Stomach (tissue), 9 donors: ENCODE measurements around the gene SMAD3. TPM values are rescaled to one million over a fixed set of nuclear protein-coding genes. Genes with fewer than 3 reads are reported as not detected.

ENCODE experiments used
- DNase-seq, 2 donors: peaks; one replicate each; pipeline versions ENCODE4 v3.0.0 to v3.0.0-alpha.2; 2013 to 2019
- H3K27ac ChIP-seq, 5 donors: fragments of 200-600 bp in 4 of 5; sonication (generic) in 4 of 5; one replicate each; pipeline ENCODE4 v1.5.1; 2013 to 2019; ENCODE audit warnings: mild to moderate bottlenecking in 1 of 5, moderate library complexity in 1 of 5
- H3K27me3 ChIP-seq, 3 donors: fragments of 200-600 bp; sonication (generic); one replicate each; pipeline ENCODE4 v1.5.1; 2017 to 2019; ENCODE audit warnings: mixed run types in 1 of 3
- H3K36me3 ChIP-seq, 4 donors: fragments of 200-600 bp; sonication (generic); 1 replicate in 3 of 4; 2 replicates in 1 of 4; pipeline ENCODE4 v1.5.1; 2016 to 2019
- H3K4me1 ChIP-seq, 4 donors: fragments of 200-600 bp; sonication (generic); one replicate each; pipeline ENCODE4 v1.5.1; 2016 to 2019
- H3K4me3 ChIP-seq, 4 donors: fragments of 200-600 bp; sonication (generic) in 3 of 4; one replicate each; pipeline ENCODE4 v1.5.1; 2016 to 2019; ENCODE audit warnings: mild to moderate bottlenecking in 1 of 4
- H3K9me3 ChIP-seq, 4 donors: fragments of 200-600 bp; sonication (generic); one replicate each; pipeline ENCODE4 v1.5.1; 2016 to 2019
- EP300 ChIP-seq: sonication (generic); formaldehyde crosslinking; IDR thresholded peaks from one replicate; pipeline ENCODE4 v1.6.1; 2017; ENCODE audit warnings: antibody characterized with exemption
- POLR2A ChIP-seq, 4 donors: fragments of 450-650 bp; IDR thresholded peaks; one replicate each; pipeline ENCODE4 v1.6.1; 2016; ENCODE audit warnings: antibody characterized with exemption in 4 of 4, control low read depth in 2 of 4, mild to moderate bottlenecking in 1 of 4, moderate library complexity in 1 of 4
- POLR2AphosphoS5 ChIP-seq, 3 donors: sonication (generic); formaldehyde crosslinking; IDR thresholded peaks; one replicate each; pipeline ENCODE4 v1.6.1; 2016; ENCODE audit warnings: antibody characterized with exemption in 3 of 3
- WGBS, 5 donors: extraction: QIAGEN DNeasy Blood & Tissue Kit in 3 of 5; methylation state at CpG; one replicate each; pipeline versions ENCODE4 v1.1.5 to v1.1.7; 2013 to 2018; 5-methylcytosine and 5-hydroxymethylcytosine counted together
- intact Hi-C: fragments of 100-400 bp; cut with DNase I; formaldehyde crosslinking; loops from one replicate; pipeline ENCODE4 v1.15.1; 2023; ENCODE audit warnings: low total_unique reads
- polyA plus RNA-seq, 3 donors: library from polyadenylated mRNA; stranded (reverse); fragments of 200-250 nt; gene quantifications; one replicate each; pipeline ENCODE4 v1.2.3, GENCODE V29; 2013
- total RNA-seq, 5 donors: library from RNA; depleted of rRNA; stranded (reverse); fragments of >200 nt; gene quantifications; one replicate each; pipeline versions ENCODE4 v1.1.0 to v1.2.3, GENCODE V29; 2014 to 2016
- TF ChIP-seq, protein P1 (sequence below), 7 experiments: fragments of 450-650 bp in 4 of 7; fragments of 200-600 bp in 3 of 7; sonication (generic) in 3 of 7; IDR thresholded peaks; one replicate each; pipeline ENCODE4 v1.5.1; 2016 to 2019; ENCODE audit warnings: antibody characterized with exemption in 7 of 7, control low read depth in 2 of 7, mild to moderate bottlenecking in 1 of 7
- donor health status: healthy with polysubstance abuse.
- donor health status: Bipolar disorder and iron deficiency.
- donor health status: healthy.

The SMAD3 gene
- total and polyA plus RNA-seq, 8 donors, result 6.8 to 103 (median 27.5) TPM

DNA sequence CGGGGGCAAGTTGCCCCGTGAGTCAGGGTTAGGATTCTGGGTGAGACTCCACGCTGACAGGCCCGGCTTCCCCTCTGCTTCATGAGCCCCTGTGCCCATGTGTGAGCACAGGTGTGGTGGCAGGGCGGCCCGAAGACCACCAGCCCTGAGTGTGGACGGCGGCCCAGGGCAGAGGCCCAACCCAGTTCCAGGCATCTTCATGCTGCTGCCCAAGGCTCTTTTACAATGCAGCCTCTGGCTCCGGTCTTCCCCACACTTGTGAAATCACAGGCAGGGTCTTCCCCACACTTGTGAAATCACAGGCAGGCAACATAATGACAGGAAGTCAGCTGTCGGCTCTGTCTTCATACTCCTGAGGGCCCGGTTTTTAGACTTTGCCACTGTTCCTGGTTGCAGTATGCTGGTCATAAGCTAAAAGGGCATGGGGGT lies 110.3 kb downstream of the SMAD3 start:
- intact Hi-C loops, result no loop called here
- TF ChIP-seq POLR2AphosphoS5 (IDR thresholded peaks at IDR 0.05) (peak in 2 of 3 donors; percentile 36 to 45), POLR2A (IDR thresholded peaks at IDR 0.05) (no peak)
- DNase-seq, result peak in 1 of 2 donors; percentile 58

DNA sequence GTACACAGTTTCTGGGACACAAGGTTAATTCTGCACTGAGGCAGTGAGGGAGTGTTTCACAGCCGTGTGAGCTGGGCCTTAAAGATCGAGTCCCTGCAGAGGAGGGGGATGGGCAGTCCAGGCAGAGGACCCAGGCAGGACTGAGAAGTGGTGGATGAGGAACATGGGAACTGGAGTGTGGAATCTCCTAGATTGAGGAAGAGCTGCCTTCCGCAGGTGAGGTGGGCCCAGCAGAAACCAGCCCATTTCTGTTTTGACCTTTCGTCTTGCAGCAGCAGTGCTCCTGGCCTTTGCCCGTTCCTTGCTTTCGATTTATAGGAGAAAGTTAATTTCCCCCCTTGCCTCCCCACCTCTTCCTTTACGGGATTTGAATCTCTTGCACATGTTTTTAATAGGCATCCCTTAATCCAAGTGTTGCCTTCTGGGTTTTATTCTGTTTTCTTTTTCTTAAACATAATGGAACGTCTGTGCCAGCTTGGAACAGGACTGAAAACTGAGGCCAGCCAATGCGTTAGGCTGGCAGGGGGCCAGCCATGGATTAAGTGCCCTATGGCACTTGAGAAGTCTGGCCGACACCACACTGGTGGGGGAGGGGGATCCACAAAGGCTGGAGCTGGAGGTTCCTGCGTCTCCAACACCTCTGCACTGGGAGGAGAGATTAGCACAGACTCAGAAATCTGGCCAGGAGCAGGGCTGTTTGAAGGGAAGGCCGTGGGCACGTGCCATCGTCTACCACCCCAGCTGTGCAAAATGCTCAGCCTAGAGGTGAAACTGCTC lies 111.0 kb downstream of the SMAD3 start:
- intact Hi-C loops, result no loop called here
- peak overlapping the region; percentile 9 to 72 (median 50) for H3K27ac ChIP-seq
- H3K4me3 ChIP-seq, result no peak overlapping the region
- TF ChIP-seq EP300 (no peak), POLR2AphosphoS5 (IDR thresholded peaks at IDR 0.05) (peak in 1 of 3 donors; percentile 34)
- TF ChIP-seq, protein P1, sequence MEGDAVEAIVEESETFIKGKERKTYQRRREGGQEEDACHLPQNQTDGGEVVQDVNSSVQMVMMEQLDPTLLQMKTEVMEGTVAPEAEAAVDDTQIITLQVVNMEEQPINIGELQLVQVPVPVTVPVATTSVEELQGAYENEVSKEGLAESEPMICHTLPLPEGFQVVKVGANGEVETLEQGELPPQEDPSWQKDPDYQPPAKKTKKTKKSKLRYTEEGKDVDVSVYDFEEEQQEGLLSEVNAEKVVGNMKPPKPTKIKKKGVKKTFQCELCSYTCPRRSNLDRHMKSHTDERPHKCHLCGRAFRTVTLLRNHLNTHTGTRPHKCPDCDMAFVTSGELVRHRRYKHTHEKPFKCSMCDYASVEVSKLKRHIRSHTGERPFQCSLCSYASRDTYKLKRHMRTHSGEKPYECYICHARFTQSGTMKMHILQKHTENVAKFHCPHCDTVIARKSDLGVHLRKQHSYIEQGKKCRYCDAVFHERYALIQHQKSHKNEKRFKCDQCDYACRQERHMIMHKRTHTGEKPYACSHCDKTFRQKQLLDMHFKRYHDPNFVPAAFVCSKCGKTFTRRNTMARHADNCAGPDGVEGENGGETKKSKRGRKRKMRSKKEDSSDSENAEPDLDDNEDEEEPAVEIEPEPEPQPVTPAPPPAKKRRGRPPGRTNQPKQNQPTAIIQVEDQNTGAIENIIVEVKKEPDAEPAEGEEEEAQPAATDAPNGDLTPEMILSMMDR (IDR thresholded peaks at IDR 0.05), result no peak
- H3K36me3 ChIP-seq, result peaks cover 0 to 60% (median 50%) of the 10 kb centered on the region in 4 donors
- H3K27me3 ChIP-seq, result no peaks in the 10 kb centered on the region
- DNase-seq, result peak in 1 of 2 donors; percentile 88
- no peaks in the 10 kb centered on the region for H3K9me3 ChIP-seq
- 45 to 67% (median 48%) methylated on average over 13 to 14 of the region's 14 CpGs for WGBS, 5 donors
- peaks cover 32 to 58% (median 42%) of the 10 kb centered on the region in 4 donors for H3K4me1 ChIP-seq

More for the DNA sequence above, 110.3 kb downstream of the SMAD3 start:
- Histone ChIP-seq H3K4me3 (no peak overlapping the region), H3K9me3 (no peaks in the 10 kb centered on the region), H3K27ac (peak overlapping the region; percentile 9 to 72 (median 50)), H3K27me3 (no peaks in the 10 kb centered on the region), H3K4me1 (peaks cover 32 to 58% (median 42%) of the 10 kb centered on the region in 4 donors), H3K36me3 (peaks cover 1 to 60% (median 51%) of the 10 kb centered on the region in 4 donors)
- WGBS, 5 donors, result 65 to 88% (median 80%) methylated on average over 6 to 11 of the region's 11 CpGs

DNA sequence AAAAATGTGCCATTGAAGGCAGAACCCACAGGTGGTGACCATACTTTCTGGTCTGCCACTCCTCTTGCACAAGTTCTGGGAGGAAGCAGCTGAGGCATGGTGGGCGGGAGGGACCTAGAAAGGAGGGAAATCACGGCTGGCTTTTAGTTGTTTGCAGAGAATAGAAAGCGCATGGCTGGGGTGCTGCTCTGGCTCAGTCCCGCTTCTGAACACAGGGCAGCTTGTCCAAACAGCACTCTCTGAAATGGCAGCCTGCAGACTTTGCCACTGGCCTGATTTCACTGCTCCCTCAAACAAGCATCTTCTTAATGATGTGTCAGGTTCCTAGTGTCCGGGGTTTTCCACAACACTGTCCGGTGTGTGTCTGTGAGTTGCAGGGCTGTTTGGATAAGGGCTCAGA lies 112.3 kb downstream of the SMAD3 start:
- DNase-seq, result no peak
- intact Hi-C loops, result no loop called here
- 51 to 67% (median 54%) methylated on average over 6 of the region's 6 CpGs for WGBS, 5 donors

DNA sequence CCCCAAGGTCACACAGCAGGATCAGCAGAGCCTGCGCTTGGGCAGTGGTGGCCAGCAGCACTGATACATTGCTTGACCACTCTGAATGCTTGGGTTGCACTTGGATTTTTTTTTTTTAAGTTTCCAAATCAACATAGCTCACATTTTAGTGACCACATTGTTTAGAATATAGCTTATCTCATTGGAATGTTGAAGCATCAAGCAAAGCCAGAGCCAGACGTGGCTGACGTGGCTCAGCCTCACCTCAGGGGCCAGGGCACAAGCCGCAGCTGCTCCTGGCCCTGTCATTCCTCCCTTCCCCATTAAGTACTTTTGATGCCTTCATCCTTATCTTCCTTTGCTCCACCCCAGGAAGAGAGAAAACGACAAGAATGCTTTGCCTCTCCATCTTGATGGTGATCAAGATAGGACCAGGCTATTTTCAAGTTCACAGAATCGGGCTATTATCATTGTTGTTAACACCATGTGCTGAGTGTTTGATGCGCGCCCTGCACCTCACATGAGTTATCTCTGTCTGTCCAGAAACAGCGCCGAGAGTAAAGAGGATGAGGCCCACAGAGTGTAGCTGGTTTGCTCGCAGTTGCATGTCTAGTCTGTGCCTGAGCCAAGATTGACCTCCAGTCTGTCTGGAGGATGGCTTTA lies 113.3 kb downstream of the SMAD3 start:
- intact Hi-C loops, result no loop called here
- peak in 1 of 2 donors; percentile 74 for DNase-seq

More for the DNA sequence above, 112.3 kb downstream of the SMAD3 start:
- no peaks in the 10 kb centered on the region for H3K9me3 ChIP-seq
- H3K36me3 ChIP-seq, result peaks cover 0 to 59% (median 50%) of the 10 kb centered on the region in 4 donors
- no peaks in the 10 kb centered on the region for H3K27me3 ChIP-seq
- peak overlapping the region in 4 of 5 donors; percentile 34 to 72 (median 64) for H3K27ac ChIP-seq
- no peak overlapping the region for H3K4me3 ChIP-seq
- H3K4me1 ChIP-seq, result peaks cover 32 to 58% (median 42%) of the 10 kb centered on the region in 4 donors
- TF ChIP-seq, protein P1 (IDR thresholded peaks at IDR 0.05), result no peak
- TF ChIP-seq POLR2A (IDR thresholded peaks at IDR 0.05) (no peak), POLR2AphosphoS5 (IDR thresholded peaks at IDR 0.05) (no peak), EP300 (no peak)

More for the DNA sequence above, 113.3 kb downstream of the SMAD3 start:
- Histone ChIP-seq H3K4me3 (no peak overlapping the region), H3K9me3 (no peaks in the 10 kb centered on the region), H3K36me3 (peaks cover 0 to 56% (median 48%) of the 10 kb centered on the region in 4 donors), H3K27me3 (no peaks in the 10 kb centered on the region), H3K27ac (peak overlapping the region in 4 of 5 donors; percentile 34 to 72 (median 64)), H3K4me1 (peaks cover 32 to 58% (median 45%) of the 10 kb centered on the region in 4 donors)
- WGBS, 5 donors, result 63 to 69% (median 66%) methylated on average over 11 of the region's 11 CpGs
- TF ChIP-seq POLR2AphosphoS5 (IDR thresholded peaks at IDR 0.05) (peak in 1 of 3 donors; percentile 63), EP300 (no peak)
- TF ChIP-seq, protein P1 (IDR thresholded peaks at IDR 0.05), result no peak
